Sigmoid colon (tissue), 7 donors: ENCODE results near the gene CDC42EP2. TPM values are rescaled to one million over a fixed set of nuclear protein-coding genes. Genes with fewer than 3 reads are reported as not detected.

Experiments used
- DNase-seq: peaks from one replicate; pipeline ENCODE4 v3.0.0-alpha.2; 2019
- H3K27ac ChIP-seq, 4 donors: fragments of 200-600 bp; sonication (generic); one replicate each; pipeline ENCODE4 v1.5.1; 2016 to 2019; ENCODE audit warnings: mild to moderate bottlenecking in 1 of 4
- H3K27me3 ChIP-seq, 3 donors: fragments of 200-600 bp; sonication (generic); one replicate each; pipeline ENCODE4 v1.5.1; 2019; ENCODE audit warnings: mild to moderate bottlenecking in 1 of 3
- H3K36me3 ChIP-seq, 4 donors: fragments of 200-600 bp; sonication (generic); one replicate each; pipeline ENCODE4 v1.5.1; 2016 to 2019
- H3K4me1 ChIP-seq, 4 donors: fragments of 200-600 bp; sonication (generic); one replicate each; pipeline ENCODE4 v1.5.1; 2017 to 2019
- H3K4me3 ChIP-seq, 4 donors: fragments of 200-600 bp; sonication (generic); one replicate each; pipeline ENCODE4 v1.5.1; 2017 to 2019; ENCODE audit warnings: mild to moderate bottlenecking in 2 of 4, moderate library complexity in 1 of 4
- H3K9me3 ChIP-seq, 4 donors: fragments of 200-600 bp in 3 of 4; sonication (generic) in 3 of 4; one replicate each; pipeline versions ENCODE4 v1.5.1 to v1.6.1; 2013 to 2019
- EP300 ChIP-seq, 4 donors: sonication (generic); formaldehyde crosslinking; IDR thresholded peaks; one replicate each; pipeline ENCODE4 v1.6.1; 2017; ENCODE audit warnings: antibody characterized with exemption in 4 of 4
- POLR2A ChIP-seq, 2 donors: fragments of 450-650 bp; IDR thresholded peaks; one replicate each; pipeline ENCODE4 v1.6.1; 2016; ENCODE audit warnings: antibody characterized with exemption in 2 of 2, mild to moderate bottlenecking in 2 of 2, moderate library complexity in 2 of 2
- POLR2AphosphoS5 ChIP-seq, 4 donors: sonication (generic); formaldehyde crosslinking; IDR thresholded peaks; one replicate each; pipeline ENCODE4 v1.6.1; 2017; ENCODE audit warnings: antibody characterized with exemption in 4 of 4
- WGBS, 2 donors: extraction: QIAGEN DNeasy Blood & Tissue Kit; methylation state at CpG; one replicate each; pipeline ENCODE4 v1.1.7; 2013; 5-methylcytosine and 5-hydroxymethylcytosine counted together
- intact Hi-C: fragments of 100-400 bp; cut with DNase I; formaldehyde crosslinking; loops from one replicate; pipeline ENCODE4 v1.15.1; 2023
- polyA plus RNA-seq, 3 donors: library from polyadenylated mRNA; stranded (reverse); fragments of 200-250 nt; gene quantifications; one replicate each; pipeline ENCODE4 v1.2.3, GENCODE V29; 2013
- total RNA-seq, 4 donors: library from RNA; depleted of rRNA; stranded (reverse); fragments of >200 nt; gene quantifications; one replicate each; pipeline ENCODE4 v1.1.0, GENCODE V29; 2016
- TF ChIP-seq, protein P1 (sequence below), 4 experiments: fragments of 450-650 bp in 3 of 4; fragments of 200-600 bp in 1 of 4; IDR thresholded peaks; one replicate each; pipeline ENCODE4 v1.5.1; 2016 to 2019; ENCODE audit warnings: antibody characterized with exemption in 4 of 4, mild to moderate bottlenecking in 3 of 4, moderate library complexity in 2 of 4
- donor health status: healthy with polysubstance abuse.
- donor health status: Bipolar disorder and iron deficiency.
- donor health status: healthy.

CDC42EP2 gene
- total and polyA plus RNA-seq, 7 donors = 8.8 to 29.1 (median 14.4) TPM

GRCh38 chr11:65280646-65281045 lies 34.0 kb upstream of the CDC42EP2 start:
- 94% methylated on average over 4 of the region's 4 CpGs for WGBS, 2 donors
- intact Hi-C loops = no loop called here
- peaks cover 0 to 33% (median 30%) of the 10 kb centered on the region in 4 donors for H3K4me1 ChIP-seq
- H3K36me3 ChIP-seq = peaks cover 0 to 25% (median 4%) of the 10 kb centered on the region in 4 donors
- H3K4me3 ChIP-seq = no peak overlapping the region
- H3K9me3 ChIP-seq = no peaks in the 10 kb centered on the region
- H3K27ac ChIP-seq = peak overlapping the region in 3 of 4 donors; percentile 49 to 62 (median 62)
- no peak for TF ChIP-seq EP300 (IDR thresholded peaks at IDR 0.05)
- TF ChIP-seq, protein P1, sequence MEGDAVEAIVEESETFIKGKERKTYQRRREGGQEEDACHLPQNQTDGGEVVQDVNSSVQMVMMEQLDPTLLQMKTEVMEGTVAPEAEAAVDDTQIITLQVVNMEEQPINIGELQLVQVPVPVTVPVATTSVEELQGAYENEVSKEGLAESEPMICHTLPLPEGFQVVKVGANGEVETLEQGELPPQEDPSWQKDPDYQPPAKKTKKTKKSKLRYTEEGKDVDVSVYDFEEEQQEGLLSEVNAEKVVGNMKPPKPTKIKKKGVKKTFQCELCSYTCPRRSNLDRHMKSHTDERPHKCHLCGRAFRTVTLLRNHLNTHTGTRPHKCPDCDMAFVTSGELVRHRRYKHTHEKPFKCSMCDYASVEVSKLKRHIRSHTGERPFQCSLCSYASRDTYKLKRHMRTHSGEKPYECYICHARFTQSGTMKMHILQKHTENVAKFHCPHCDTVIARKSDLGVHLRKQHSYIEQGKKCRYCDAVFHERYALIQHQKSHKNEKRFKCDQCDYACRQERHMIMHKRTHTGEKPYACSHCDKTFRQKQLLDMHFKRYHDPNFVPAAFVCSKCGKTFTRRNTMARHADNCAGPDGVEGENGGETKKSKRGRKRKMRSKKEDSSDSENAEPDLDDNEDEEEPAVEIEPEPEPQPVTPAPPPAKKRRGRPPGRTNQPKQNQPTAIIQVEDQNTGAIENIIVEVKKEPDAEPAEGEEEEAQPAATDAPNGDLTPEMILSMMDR (IDR thresholded peaks at IDR 0.05) = no peak
- TF ChIP-seq POLR2AphosphoS5 (IDR thresholded peaks at IDR 0.05) = no peak
- TF ChIP-seq POLR2A (IDR thresholded peaks at IDR 0.05) = no peak
- no peak for DNase-seq
- H3K27me3 ChIP-seq = no peaks in the 10 kb centered on the region

DNA sequence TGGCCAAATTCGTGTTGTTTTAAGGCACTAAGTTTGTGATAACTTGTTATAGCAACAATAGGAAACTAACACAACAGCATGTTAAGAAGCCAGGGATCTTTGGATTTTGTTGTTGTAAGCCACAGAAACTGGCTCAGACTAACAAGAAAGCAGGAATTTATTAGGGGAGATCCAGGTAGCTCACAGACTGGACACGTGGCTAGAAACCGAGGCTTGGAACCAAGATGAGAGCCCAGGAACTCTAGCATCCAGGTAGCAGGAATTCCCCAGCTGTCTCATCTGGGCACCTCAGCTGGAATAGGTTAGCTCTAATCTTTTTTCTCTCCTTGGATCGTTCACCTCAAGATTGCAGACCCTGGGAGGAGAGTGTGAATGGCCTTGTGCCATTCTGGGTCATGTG lies 28.0 kb upstream of the CDC42EP2 start:
- Histone ChIP-seq H3K36me3 (peaks cover 0 to 16% (median 3%) of the 10 kb centered on the region in 4 donors), H3K9me3 (no peaks in the 10 kb centered on the region), H3K27ac (no peak overlapping the region), H3K27me3 (no peaks in the 10 kb centered on the region), H3K4me1 (peaks cover 0 to 33% (median 32%) of the 10 kb centered on the region in 4 donors), H3K4me3 (no peak overlapping the region)
- TF ChIP-seq, protein P1 (IDR thresholded peaks at IDR 0.05) = no peak
- TF ChIP-seq POLR2A (IDR thresholded peaks at IDR 0.05) = no peak
- TF ChIP-seq EP300 (IDR thresholded peaks at IDR 0.05) = no peak
- no peak for TF ChIP-seq POLR2AphosphoS5 (IDR thresholded peaks at IDR 0.05)
- intact Hi-C loops = no loop called here
- WGBS, 2 donors = 85 to 92% methylated on average over 4 of the region's 4 CpGs
- DNase-seq = no peak

DNA sequence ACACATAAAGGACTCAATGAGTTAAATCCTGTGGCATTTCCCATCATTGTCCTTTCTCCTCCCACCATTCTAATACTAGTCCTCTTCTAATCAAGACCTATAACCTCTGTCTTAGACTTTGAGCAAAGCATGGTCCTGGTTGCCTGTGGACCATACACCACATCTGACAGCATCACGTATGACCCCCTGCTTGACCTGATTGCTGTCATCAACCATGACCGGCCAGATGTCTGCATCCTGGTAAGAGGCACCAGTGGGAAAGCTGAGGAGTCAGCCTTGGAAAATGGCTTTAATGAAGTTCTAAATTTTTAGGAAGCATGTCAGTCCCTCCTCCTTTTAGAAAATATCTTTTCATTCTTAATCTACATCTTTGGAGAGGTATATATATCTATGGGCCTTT lies 27.1 kb upstream of the CDC42EP2 start:
- 93 to 96% methylated on average over 2 of the region's 2 CpGs for WGBS, 2 donors
- Histone ChIP-seq H3K27me3 (no peaks in the 10 kb centered on the region), H3K4me1 (peaks cover 0 to 42% (median 41%) of the 10 kb centered on the region in 4 donors), H3K36me3 (peaks cover 0 to 7% (median 0%) of the 10 kb centered on the region in 4 donors), H3K9me3 (no peaks in the 10 kb centered on the region), H3K27ac (no peak overlapping the region), H3K4me3 (no peak overlapping the region)
- TF ChIP-seq POLR2A (IDR thresholded peaks at IDR 0.05) (no peak), POLR2AphosphoS5 (IDR thresholded peaks at IDR 0.05) (no peak), EP300 (IDR thresholded peaks at IDR 0.05) (no peak)
- TF ChIP-seq, protein P1 (IDR thresholded peaks at IDR 0.05) = no peak
- DNase-seq = no peak
- intact Hi-C loops = no loop called here

GRCh38 chr11:65288706-65289536 lies 25.7 kb upstream of the CDC42EP2 start:
- WGBS, 2 donors = 77 to 81% methylated on average over 6 of the region's 6 CpGs
- Histone ChIP-seq H3K9me3 (no peaks in the 10 kb centered on the region), H3K27me3 (no peaks in the 10 kb centered on the region), H3K4me3 (no peak overlapping the region), H3K4me1 (peaks cover 0 to 55% (median 55%) of the 10 kb centered on the region in 4 donors), H3K36me3 (no peaks in the 10 kb centered on the region), H3K27ac (peak overlapping the region; percentile 89 to 95 (median 94))
- no peak for TF ChIP-seq POLR2AphosphoS5 (IDR thresholded peaks at IDR 0.05)
- peak; percentile 76 for DNase-seq
- intact Hi-C loops = no loop called here

DNA sequence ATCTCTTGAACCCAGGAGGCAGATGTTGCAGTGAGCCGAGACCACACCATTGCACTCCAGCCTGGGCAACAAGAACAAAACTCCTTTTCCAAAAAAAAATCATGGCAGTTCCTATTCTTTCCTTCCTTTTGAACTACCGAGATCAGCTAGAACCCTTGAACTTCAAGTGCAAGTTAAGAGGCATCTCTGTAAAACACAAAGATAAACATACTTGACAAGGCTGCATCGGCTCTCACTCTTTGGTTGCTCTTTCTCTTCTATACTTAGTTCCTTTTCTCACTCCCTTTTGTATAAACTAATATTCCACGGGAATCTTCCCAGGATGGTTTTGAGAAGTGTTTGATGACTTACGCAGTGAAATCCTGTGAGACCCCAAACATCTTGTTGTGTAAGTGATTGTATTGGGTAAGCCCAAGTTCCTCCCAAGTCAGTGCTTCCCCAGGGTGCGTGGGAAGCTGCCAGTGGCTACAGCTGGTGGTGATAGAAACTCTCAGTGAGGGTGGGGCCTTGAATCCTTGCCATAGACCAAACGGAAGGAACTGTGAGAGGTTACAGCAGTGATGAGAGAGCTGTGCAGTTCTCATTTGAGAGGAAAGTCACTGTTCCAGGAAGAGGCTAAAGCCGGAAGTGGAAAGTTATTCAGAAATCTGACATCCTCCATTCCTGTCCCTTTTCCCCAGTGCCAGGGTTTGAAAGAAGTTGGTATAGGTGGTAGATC lies 24.1 kb upstream of the CDC42EP2 start:
- peaks cover 0 to 72% (median 72%) of the 10 kb centered on the region in 4 donors for H3K4me1 ChIP-seq
- H3K27ac ChIP-seq = peak overlapping the region; percentile 89 to 95 (median 94)
- TF ChIP-seq, protein P1 (IDR thresholded peaks at IDR 0.05) = no peak
- TF ChIP-seq EP300 (IDR thresholded peaks at IDR 0.05) (peak in 2 of 4 donors; percentile 2 to 61), POLR2AphosphoS5 (IDR thresholded peaks at IDR 0.05) (peak; percentile 71 to 87 (median 76)), POLR2A (IDR thresholded peaks at IDR 0.05) (no peak)
- H3K36me3 ChIP-seq = no peaks in the 10 kb centered on the region
- peak; percentile 99 for DNase-seq
- no peaks in the 10 kb centered on the region for H3K27me3 ChIP-seq
- no peaks in the 10 kb centered on the region for H3K9me3 ChIP-seq
- H3K4me3 ChIP-seq = no peak overlapping the region
- WGBS, 2 donors = 36 to 49% methylated on average over 8 of the region's 8 CpGs
- intact Hi-C loops = loop anchor here (10.0 kb wide), 1 partner anchor 214 kb away; no protein-coding TSS in a partner anchor
